Stimulated activated CD4-positive, alpha-beta T cell treated with anti-CD3 and anti-CD28 coated beads, Interleukin-12 subunit alpha, Interleukin-12 subunit beta, amount 100 ng/mL, for 24 hours (primary cell): Measurements from ENCODE around the gene HS3ST3B1.
A peak's percentile ranks its signal among the peaks of the same experiment; 100 is the strongest.

Source experiments
- DNase-seq, 2 experiments: peaks; one replicate each; pipeline ENCODE4 v3.0.0-alpha.2; 2020; ENCODE audit warnings: low read depth in 2 of 2

Gene HS3ST3B1

DNA sequence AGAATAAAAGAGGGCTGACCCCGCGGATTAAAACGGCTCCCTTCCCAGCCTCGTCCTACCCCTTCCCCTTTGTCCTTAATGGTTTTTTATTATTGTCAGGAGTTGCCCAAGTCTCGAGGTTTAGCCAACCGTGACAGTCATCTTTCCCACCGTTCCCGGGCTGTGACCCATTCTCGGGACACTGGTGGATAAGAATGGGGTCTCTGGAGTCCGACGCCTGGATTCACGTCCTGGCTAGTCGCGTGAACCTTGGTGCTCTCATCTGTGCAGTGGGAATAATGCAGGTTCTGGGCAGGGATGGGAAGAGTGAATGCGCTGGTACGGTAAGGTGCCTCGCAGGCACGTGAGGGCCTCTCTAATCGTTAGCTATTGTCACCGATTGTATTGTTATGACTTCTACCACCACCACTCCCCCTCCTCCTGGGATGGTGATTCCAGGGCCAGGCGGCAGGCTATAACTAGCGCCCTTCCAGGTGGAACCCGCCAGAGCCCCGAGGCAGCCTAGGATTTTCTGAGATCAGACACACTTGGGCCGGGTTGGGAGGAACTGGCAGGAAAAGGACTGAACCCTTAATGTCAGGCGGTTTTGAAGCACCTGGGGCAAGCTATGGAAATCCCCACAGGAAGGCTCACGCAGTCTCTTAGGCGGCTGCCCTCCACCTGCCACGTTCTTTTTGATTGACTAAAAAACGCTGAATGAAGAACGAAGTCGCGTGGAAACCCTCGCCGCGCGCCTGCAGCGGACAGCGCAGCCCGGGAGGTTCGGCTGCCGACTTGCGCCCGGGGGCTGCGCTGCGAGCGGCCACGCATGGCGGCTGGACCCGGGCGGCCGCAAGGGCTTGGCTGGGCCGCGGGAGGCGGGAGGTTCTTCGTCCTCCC is 2.7 kb downstream of the HS3ST3B1 start:
- DNase-seq: no peak

DNA sequence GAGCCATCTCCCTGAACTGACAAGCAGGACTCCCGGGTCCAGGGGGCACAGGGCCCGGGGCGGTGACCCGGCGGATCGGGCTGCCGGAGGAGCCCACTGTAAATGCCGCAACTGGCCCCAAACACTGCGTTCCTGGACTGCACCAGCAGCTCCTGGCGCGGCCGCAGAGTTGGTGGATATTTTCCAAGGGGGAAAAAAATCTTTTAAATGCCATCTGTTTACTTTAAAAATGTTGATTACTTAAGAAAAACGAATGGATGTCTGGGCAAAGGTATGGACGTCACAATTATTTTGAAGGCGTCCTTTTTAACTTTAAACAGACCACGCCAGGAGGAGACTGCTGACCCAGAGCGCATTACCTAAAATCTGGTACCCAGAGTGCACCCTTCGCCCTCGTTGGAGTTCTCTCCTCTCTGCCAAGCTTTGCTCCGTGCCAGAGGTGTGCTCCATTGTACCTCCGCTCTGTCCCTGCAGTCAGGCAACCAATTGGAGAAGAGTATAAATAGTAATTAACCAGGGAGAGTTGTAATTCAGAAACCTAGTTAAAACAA is 3.4 kb downstream of the HS3ST3B1 start:
- no peak for DNase-seq

DNA sequence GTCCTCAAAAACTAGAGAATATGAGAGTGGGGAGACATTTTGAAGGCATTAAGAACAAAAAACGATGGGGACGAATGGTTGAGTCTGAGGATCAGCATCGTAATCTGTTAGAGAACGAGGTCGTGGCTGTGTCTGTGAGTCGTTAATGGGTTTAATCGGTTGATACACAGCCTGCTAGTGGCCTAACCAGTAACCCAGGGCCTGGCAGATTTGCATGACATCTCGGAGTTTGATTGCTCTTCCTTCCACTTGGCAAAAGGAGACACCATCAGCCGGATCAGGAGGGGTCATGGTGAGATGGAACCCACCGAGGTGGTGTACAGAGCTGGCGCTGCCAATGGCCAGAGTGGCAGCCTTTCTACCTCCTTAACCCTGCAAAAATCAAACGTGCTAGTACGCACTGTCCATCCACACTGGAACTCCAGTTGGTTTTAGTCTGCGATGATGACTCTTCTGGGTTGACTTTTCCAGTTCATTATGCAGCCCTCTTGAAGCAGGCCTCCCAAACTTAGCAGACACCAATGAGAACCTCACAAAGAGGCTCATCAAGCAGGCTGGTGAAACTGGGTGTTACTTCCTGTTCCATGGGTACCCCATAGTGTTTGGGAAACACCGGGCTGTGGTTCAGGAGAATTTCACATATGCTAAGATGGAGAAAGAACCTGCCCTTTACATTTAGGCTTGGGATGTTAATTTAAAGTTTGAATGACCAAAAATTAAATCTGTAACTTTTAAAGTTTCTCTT is 4.1 kb downstream of the HS3ST3B1 start:
- DNase-seq: no peak

DNA sequence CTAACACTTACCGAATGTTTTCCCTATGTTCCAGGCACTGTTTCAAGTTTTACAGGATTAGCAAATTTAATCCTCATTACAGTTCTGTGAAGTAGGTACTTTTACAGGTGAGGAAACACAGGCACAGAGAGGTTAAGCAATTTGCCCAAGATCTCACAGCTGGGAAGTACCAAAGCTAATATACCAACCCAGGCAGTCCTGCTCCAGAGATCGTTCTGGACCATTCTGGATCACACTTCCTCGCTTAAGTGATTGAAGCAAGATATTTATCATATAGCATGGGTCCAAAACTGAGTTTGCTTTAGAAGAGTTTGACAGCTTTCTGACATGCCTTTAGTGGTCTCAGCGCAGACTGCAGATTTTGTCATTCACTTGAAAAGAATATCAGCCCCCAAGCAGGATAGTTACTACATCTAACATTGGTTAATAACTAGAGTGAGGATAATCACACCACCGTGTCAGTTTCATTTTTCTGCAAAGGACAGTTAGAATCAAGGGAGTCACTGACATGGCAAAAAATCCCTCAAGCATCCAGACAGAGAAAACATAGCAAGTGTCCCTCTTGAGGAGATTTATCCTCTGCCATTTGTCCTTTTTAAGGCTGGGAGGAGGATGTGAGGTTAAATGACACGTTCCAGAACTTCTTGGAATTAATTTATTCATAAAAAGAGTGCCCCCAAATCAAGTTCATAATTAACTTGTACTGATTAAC is 5.1 kb downstream of the HS3ST3B1 start:
- DNase-seq: no peak

DNA sequence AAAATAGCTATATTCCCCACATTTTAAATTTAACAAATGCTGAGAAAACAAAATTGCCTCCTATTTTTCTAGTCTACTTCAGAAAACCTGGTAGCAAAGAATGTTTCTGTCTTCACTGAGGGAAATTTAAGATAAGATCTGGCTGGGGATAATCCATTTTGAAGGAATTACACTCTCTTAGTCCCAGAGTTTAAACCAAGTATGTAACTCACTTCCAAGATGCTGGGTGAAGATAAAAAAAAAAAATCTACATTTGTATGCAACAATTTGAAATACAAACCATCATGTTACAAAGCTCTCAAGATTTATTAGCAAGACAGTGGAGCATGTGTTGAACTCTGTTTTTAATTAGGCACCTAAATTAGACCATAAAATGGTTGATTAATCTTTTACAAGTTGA is 5.7 kb downstream of the HS3ST3B1 start:
- DNase-seq: no peak

DNA sequence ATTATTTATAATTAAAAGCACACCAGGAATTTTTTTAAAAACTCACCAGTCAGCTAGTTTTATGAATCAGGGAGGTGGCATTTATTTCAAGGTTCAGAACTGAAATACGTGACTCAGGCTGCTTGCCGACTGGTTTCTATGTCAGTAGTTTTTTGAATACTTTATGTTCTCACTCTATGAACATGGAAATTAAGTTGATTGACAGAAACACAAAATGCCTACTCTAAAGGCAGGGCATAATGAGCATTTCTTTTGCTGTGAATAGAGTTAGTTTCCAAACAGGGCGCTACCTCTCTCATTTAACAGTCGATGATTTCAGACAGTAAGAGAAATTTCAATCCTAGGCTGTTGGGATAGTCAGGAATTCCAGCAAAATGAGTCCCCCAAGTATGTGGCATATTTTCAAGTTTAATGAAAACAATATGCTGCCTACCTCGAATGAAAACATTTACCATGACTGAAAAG is 6.7 kb downstream of the HS3ST3B1 start:
- no peak for DNase-seq

DNA sequence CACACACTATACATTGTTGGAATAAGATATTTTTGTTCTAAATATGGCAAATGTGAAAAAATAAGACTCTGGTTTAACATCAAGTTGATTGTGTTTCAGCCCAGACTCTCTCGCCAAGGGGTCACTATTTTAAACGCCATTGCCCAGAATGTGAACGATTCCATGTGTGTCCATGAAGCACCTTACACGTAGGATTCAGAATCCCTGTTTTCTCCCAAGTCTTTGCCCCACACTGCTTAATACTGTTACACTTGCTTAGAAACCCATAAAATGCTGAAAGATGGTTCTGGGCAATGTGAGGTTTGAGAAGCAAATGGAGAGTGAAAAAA is 7.7 kb downstream of the HS3ST3B1 start:
- no peak for DNase-seq

DNA sequence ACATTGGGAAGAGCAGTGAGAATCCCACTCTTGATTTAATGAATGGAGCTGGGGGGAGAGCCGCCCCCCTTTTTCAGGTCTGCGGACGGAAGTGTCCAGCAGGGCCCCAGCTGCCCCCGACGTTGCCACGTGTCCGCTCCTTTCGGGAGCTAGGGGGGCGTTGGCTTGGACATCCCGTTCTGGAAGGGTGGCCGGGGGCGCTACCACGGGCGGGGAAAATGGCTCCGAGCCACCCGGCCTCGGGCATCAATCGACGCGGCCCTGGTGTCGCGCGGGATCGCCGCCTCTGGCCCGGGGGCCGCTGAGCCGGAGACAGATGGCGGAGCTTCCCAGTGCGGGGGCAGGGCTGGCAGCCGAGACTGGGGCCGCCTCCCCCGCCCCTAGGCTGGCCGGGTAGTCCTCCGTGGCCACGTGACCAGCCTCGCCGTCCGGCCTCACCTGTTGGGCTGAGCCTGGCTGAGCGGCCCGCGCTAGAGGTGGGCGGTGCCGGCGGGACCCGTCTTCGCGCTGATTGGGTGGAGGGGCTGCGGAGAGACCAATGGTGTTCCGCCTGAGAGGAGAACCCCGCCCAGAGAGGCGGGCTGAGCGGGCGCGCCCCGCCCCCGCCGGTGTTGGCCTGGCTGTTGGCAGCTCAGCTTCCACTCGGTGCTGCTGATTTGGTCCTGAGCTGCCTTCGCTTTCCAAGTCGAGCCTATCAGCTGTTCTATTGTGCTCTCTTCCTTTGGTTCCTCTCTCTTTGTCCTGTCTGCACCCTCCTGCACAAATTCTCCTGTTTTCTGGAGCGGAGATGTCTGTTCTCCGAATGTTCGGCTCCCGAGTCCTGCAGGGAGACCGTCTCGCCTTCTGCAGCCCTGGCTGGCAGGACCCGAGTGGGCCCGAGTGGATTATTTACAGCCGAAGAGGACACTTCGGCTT is 8.3 kb downstream of the HS3ST3B1 start:
- DNase-seq: peak; percentile 82 to 86

DNA sequence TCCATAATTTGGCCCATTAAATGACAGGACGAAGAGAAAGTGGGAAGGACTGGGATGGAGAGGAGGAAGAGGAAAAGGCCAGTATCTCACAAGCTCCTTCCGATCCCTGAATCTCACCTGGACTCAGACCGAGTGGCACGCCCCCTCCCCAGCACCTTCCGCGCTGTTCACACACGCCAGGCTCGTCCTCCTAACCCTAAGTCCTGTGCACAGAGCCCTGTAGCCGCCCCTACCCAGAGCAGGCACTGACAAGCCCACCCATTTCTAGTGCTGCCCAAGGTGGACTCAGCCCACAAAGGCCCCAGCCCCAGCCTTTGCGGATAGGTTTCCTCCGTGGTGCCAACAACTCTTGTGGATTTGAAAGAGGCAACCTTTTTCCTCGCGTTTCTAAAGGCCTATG is 9.2 kb downstream of the HS3ST3B1 start:
- no peak for DNase-seq

DNA sequence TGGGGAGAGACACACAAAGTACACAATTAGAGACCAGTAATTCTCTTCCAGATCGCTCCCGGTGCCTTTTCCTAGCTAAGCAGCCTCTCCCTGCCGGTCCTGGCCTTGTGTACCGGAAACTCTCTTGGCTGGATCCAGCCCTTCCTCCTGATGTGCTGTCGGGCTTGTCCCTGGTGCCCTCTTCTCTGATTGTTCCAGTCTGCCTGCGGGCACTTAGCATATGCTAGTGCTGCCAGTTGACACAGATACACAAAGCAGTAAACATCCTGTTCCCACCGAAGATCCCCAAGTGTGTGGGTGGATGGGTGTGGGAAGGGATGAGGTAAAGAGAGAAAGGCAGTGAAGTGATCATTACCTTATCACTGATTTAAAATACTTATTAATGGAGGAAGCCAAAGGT is 9.7 kb downstream of the HS3ST3B1 start:
- DNase-seq: no peak

DNA sequence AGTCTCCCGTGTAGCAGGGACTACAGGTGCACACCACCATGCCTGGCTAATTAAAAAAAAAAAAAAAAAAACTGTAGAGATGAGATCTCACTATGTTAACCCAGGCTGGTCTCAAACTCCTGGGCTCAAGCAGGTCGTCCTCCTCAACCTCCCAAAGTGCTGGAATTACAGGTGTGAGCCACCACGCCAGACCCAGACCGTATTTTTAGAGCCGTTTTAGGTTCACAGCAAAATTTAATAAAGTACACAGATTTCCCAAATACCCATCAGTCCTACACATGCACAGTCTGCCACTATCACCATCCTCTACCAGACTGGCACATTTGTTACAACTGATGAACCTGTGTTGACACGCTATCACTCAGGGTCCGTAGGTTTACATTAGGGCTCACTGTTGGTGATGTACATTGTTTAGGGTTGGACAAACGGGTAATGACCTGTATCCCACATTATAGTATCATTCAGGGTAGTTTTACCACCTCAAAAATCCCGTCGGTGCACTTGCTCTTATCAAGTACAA is 10.4 kb downstream of the HS3ST3B1 start:
- no peak for DNase-seq

DNA sequence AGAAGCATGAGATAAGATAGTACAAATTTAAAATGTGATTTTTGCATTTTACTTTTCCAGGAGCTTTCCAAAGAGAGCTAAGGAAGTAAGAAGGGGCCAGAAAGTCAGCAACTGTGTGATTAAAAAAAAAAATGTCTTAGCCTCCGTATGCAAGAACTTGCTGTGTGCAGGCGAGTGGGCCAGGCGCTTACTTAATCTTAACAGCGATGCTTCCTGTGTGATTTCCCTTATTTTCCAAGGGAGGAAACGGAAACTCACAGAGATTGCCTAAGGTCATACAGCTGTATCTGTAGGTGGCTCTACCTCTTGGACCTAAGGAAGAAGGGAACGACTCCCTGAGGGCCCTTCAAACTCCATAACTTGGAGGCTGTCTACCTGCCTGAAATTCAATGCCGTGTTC is 11.1 kb downstream of the HS3ST3B1 start:
- DNase-seq: no peak

DNA sequence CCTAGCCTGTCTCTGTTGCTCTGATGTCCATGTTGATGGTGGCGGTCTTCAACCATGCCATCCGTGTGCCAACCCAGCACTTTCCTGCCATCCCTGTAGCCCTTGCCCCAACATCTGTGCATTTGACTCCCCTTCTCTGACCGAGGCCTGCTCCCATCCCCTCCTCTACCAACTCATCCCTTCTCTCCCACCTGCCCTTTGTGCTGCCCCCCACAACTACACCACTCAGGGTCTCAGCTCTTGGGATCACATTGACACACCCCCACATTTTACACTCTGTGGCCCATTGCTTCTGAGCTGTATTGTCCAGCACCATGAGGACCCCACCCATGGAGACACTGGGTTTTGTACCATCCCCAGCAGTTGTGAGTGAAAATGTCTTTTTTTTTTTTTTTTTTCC is 11.6 kb downstream of the HS3ST3B1 start:
- DNase-seq: no peak

DNA sequence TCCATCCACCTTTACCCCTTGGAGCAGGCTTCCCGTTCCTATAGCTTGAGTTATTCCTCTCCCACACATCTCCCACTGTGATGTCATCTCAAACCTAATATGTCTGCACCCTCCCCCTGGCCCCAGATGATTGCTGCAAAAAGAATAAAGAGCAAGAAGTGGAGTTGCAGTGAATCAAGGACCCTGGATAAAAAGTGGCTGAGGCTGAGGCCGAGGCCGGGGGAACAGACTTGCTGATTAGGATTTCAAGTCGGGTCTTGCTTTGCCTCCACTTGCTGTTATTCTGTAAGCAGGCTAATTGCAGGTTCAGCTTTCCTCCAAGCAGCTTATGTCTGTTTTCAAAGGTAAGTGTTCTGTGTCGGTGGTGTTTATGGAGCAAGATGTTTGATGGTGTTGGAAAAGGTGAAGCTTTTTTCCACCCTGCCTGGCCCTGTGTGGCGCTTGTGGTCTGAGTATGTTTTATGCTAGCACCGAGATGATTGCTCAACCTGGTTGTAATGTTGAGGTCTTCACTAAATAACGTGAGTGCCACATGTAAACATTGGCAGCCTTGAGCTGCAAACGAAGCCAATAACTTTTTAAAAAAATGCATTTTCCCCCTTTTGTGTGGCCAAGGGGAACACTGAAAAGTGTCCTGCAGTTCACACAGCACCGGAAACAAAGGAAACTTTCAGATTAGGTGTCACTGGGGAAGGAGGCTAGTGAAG is 15.4 kb downstream of the HS3ST3B1 start:
- DNase-seq: no peak

DNA sequence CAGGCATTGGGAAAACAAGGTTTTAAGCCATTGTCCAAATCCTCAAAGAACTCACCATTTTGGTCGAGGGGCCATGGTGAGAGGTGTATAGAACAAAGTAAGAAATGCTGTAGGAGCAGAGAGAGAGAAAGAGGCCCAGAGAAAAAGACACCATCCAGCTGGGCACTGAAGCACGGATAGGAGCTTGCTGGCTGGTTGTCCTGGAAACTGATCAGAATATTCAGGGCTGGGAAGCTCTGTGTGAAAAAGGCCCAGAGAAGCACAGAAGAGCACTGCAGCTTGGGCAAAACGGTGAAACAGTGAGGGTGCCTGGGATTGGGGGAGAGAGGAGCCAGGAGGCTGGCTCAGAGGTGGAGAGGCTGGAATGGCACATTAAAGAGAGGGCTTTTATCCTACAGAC is 16.5 kb downstream of the HS3ST3B1 start:
- no peak for DNase-seq

DNA sequence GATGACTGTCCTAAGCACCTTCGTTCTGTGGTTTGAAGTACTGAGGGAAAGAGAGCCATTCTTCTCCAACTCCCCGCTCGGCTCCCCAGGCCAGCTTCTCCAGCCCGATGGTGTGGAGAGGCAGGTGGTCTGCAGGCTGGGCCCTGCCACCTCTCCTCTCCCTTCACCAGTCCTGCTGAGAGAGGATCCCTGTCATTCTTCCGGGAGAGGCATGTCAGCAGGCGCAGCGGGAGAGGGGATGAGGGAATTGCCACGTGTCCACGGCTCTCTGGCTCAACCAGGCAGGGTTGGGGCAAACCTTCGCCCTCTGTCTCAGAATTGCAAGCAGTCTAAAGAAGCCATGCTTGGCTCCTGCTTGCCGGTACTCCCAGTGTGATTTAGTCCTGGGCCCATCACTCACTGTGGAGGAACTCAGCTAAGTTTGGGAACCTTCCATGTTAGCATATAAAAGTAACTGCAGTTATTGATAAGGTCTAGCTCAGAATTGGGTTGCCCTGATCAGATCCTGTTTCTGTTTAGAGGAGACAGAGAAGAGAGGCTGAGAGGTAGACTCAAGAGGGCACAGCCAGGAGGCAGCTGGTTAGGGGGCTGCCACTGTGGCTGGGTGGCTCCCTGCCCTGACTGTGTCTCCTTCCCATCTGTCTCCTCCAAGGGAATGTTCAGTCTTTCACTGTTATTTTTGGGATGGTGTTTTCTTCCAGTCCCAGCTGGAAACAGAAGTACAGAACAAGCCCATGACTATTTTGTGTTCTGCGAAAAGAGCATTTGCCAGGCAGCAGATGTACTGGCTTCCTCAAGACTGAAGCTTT is 17.4 kb downstream of the HS3ST3B1 start:
- DNase-seq: no peak

DNA sequence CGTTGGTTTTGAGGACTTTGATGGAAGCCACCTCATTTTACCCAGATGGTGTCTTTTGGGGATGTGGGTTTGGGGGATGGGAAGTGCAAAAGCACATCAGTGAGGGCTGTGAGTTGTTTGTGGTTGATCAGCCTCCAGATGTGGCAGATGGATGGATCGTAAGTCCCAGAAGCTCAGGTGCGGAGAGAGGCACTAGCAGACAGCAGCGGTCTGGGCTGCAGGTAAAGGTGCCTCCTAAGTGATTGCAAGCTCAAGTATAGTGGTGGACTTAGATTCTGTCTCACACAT is 18.0 kb downstream of the HS3ST3B1 start:
- no peak for DNase-seq

DNA sequence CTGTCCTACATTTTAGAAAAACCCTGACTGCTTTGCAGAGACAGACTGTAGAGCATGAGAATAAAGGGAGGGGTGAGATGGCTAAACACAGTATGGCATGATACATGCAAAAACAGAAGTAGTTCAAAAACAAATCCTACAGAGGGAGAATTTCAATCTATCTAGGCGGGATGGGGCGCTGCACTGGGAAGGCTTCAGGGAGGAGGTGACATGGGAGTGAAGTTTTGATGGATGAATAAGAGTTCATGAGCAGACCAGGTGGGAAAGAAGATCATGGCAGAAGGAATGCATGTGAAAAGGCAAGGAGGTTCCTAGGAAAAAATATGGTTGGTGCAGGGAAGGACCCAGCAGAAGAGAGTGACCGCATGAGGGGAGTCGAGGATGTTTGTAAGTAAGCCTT is 19.2 kb downstream of the HS3ST3B1 start:
- DNase-seq: no peak

DNA sequence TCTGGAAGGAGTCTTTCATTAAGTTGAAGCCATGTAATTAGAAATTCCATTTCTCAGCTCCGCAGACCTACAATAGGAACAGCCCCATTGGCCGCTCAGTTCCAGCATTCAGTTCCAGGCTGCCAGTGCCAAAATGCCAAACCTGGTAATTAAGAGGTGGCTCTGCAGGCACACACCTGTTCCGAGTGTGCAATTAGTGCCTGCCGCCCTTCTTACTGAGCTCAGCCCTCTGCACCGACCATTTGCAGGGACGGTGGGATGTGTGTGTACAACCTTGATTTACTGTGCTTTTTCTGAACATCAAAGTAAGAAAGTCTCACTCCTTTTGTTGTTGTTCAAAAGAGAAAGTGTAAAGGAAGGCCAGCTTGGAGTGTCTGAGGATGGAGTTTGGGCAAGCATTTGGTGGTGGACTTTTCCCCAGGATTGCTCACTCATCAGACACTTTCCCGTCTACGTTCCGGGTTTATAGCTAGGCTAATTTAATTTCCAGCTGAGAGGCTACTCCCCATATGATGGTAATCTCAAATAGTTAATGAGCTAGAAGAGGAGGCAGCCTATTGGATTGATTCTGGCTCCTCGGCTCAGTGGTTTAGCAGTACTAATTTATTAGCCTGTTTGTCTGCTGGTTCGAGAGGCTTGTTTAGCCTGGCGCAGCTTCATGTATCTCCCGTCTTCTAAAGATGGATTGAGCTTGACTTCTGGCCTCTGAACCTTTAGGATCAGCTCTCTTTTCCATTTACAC is 20.0 kb downstream of the HS3ST3B1 start:
- DNase-seq: no peak
